Measurements from ENCODE around the gene B3GAT1. TPM values are rescaled to one million over a fixed set of nuclear protein-coding genes. Genes with fewer than 3 reads are reported as not detected.

The B3GAT1 gene
- total RNA-seq, 4 donors from 2014 or later = 0.13 to 0.58 (median 0.44) TPM; not detected in 1

DNA sequence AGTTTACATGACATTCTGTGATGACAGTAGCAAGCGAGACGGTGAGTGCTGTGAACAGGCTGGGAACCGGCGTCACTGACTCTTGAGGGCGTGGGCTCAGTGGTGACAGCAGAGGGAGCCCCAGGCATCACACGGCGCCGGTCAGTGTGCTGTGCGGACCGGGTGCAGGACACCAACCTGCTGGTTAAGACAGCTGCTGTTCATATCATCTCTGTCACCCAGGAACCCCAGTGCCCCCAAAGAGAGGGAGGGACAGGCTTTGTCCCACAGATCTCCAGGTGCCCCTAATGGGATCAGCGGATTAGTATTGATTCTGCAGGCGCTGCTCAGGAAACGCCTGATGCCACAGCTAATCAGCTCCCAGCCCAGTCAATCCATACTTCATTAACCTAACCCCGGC is 18.4 kb downstream of the B3GAT1 start:
- TF ChIP-seq POLR2A (IDR thresholded peaks at IDR 0.05) (no peak), CTCF (IDR thresholded peaks at IDR 0.05) (no peak)
- no peak for DNase-seq (ENCODE audit: low spot score in 2 of 2)
- 42 to 50% methylated on average over 14 of the region's 14 CpGs for WGBS, 2 donors
- intact Hi-C loops (cut with DNase I; ENCODE audit: low total_unique reads) = no loop called here
- H3K4me3 ChIP-seq (ENCODE audit: low read depth, poor library complexity, severe bottlenecking) = no peak overlapping the region

DNA sequence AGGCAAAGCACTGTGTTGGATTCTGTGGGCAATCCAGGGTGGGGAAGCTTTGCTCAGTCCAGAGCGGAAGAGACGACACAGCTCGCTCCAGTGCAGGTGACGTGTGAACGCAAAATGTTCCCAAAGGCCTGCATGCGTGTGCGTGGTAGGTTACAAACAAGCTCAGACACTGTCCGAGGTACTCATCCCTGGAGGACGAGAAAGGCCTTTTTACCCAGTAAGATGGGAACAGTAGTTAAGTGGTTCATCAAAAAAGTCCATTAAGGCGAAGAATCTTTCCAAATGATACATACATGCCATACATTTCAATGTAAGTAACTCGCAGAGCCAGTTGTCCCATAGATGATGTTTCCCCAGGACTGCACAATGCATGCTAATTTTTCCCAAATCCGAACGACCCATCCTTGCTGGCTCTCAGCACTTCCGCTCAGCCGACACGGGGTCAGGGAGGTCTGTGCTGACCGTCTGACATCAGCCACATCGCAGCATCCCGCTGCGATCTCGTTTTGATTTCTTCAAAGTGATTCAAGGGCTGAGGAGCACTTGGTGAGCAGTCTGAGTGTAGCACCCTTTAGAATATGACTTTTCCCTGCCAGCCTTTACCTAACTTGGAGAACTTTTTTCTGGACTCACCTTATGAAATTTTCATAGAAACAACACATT is 19.0 kb downstream of the B3GAT1 start:
- 83 to 85% methylated on average over 21 of the region's 21 CpGs for WGBS, 2 donors
- no peak for DNase-seq (ENCODE audit: low spot score in 2 of 2)
- intact Hi-C loops (cut with DNase I; ENCODE audit: low total_unique reads) = no loop called here
- TF ChIP-seq CTCF (IDR thresholded peaks at IDR 0.05) (no peak), POLR2A (IDR thresholded peaks at IDR 0.05) (no peak)
- H3K4me3 ChIP-seq (ENCODE audit: low read depth, poor library complexity, severe bottlenecking) = no peak overlapping the region

GRCh38 chr11:134391656-134392055 is 20.4 kb downstream of the B3GAT1 start:
- no peak overlapping the region for H3K4me3 ChIP-seq (ENCODE audit: low read depth, poor library complexity, severe bottlenecking)
- TF ChIP-seq POLR2A (IDR thresholded peaks at IDR 0.05) (no peak), CTCF (IDR thresholded peaks at IDR 0.05) (no peak)
- intact Hi-C loops (cut with DNase I; ENCODE audit: low total_unique reads) = no loop called here
- WGBS, 2 donors = 80 to 85% methylated on average over 13 of the region's 13 CpGs
- DNase-seq (ENCODE audit: low spot score in 2 of 2) = no peak

DNA sequence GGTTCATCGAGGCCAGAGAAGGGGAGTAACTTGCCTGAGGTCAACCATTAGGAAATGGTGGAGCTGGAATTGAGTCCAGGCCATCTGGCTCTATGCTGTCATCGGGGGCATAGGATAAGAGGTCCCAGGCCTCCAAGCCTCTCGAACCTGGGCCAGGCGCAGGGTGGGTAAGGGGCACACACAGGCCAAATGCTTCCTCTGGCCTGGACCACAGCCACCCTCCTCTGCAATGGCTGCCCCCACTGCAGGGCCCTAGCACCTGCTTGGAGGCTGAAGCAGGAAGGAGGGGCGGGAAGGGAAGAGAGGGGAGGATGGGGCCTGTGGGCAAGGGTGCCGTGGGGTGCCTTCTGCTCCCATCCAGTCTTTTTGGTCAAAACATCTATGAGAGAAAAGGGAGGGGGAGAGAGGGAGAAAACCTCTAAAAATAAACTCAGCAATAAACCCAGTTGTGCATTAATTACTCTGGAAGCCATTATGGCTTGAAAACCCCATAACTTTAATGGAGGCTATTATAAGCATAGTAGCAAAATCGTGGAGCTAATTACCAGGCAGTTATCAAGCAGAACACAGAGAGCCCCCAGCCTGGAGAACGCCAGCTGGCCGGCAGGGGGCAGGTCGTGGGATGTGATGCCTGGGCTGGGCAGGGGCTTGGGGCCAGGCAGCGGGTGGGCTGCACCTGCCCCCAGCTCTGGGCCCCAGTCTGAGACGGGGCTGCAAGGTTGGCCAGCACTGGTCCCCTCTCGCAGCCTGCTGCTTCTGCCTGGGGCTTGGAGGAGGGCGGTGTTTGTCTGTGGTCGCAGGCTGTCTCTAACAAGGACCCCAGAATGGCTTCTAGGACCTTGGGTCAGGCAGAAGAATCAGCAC is 21.1 kb downstream of the B3GAT1 start:
- no peak for DNase-seq (ENCODE audit: low spot score in 2 of 2)
- 75 to 83% methylated on average over 14 to 15 of the region's 15 CpGs for WGBS, 2 donors
- H3K4me3 ChIP-seq (ENCODE audit: low read depth, poor library complexity, severe bottlenecking) = no peak overlapping the region
- TF ChIP-seq POLR2A (IDR thresholded peaks at IDR 0.05) = no peak
- TF ChIP-seq CTCF (IDR thresholded peaks at IDR 0.05) = no peak
- intact Hi-C loops (cut with DNase I; ENCODE audit: low total_unique reads) = no loop called here

- H3K4me3 ChIP-seq (ENCODE audit: low read depth, poor library complexity, severe bottlenecking) = no peak overlapping the region
- no peak for DNase-seq (ENCODE audit: low spot score in 2 of 2)
- TF ChIP-seq POLR2A (IDR thresholded peaks at IDR 0.05) (no peak), CTCF (IDR thresholded peaks at IDR 0.05) (no peak)
- whole genome bisulfite sequencing, 2 donors = 88 to 90% methylated on average over 25 of the region's 25 CpGs
- intact Hi-C loops (cut with DNase I; ENCODE audit: low total_unique reads) = no loop called here
These were observed 22.4 kb downstream of the B3GAT1 start for GRCh38 chr11:134389464-134390180.

All from lower leg skin (tissue), 4 donors.